Fibroblast of lung (primary cell): ENCODE data around the gene DLX2. TPM values are rescaled to one million over a fixed set of nuclear protein-coding genes. Genes with fewer than 3 reads are reported as not detected.

Experiments used
- DNase-seq, 2 donors: peaks; one replicate each; pipeline versions ENCODE4 v3.0.0 to v3.0.0-alpha.2; 2010; ENCODE audit warnings: low read depth in 2 of 2
- H2AFZ ChIP-seq: 2 replicates; pipeline ENCODE4 v1.5.1; 2012; ENCODE audit warnings: low read length, control low read depth, inconsistent platforms
- H3K27ac ChIP-seq: 2 replicates; pipeline ENCODE4 v1.5.1; 2011; ENCODE audit warnings: low read length, control low read depth; ENCODE audit not compliant: insufficient read depth
- H3K27me3 ChIP-seq: 2 replicates; pipeline ENCODE4 v1.5.1; 2011; ENCODE audit warnings: mild to moderate bottlenecking, low read length; ENCODE audit not compliant: control insufficient read depth, insufficient read depth
- H3K36me3 ChIP-seq: 2 replicates; pipeline ENCODE4 v1.5.1; 2011; ENCODE audit warnings: low read length; ENCODE audit not compliant: control insufficient read depth, insufficient read depth
- H3K4me1 ChIP-seq: 2 replicates; pipeline ENCODE4 v1.5.1; 2011; ENCODE audit warnings: low read length; ENCODE audit not compliant: control insufficient read depth, insufficient read depth; ENCODE audit errors: extremely low read depth
- H3K4me2 ChIP-seq: 2 replicates; pipeline ENCODE4 v1.5.1; 2011; ENCODE audit warnings: low read length, control low read depth; ENCODE audit not compliant: insufficient read depth; ENCODE audit errors: extremely low read depth
- H3K4me3 ChIP-seq, 4 experiments: fragments of 200-600 bp in 1 of 4; sonication (generic) in 1 of 4; replicated peaks in 1 of 4; 2 replicates each; pipeline ENCODE4 v1.5.1; 2011 to 2016; ENCODE audit warnings: low read length in 4 of 4, low read depth in 3 of 4, mild to moderate bottlenecking in 3 of 4, control low read depth in 2 of 4, inconsistent platforms in 1 of 4, mixed read lengths in 1 of 4; ENCODE audit not compliant: insufficient read depth in 1 of 4; ENCODE audit errors: control extremely low read depth in 1 of 4
- H3K79me2 ChIP-seq: 2 replicates; pipeline ENCODE4 v1.5.1; 2012; ENCODE audit warnings: mild to moderate bottlenecking, low read length, inconsistent platforms; ENCODE audit not compliant: control insufficient read depth, insufficient read depth
- H3K9ac ChIP-seq: 2 replicates; pipeline ENCODE4 v1.5.1; 2011; ENCODE audit warnings: mild to moderate bottlenecking, low read length, control low read depth; ENCODE audit not compliant: insufficient read depth
- H3K9me3 ChIP-seq: 2 replicates; pipeline ENCODE4 v1.5.1; 2012; ENCODE audit warnings: low read depth, low read length; ENCODE audit not compliant: control insufficient read depth, insufficient read depth
- H4K20me1 ChIP-seq: 2 replicates; pipeline ENCODE4 v1.5.1; 2011; ENCODE audit warnings: low read length; ENCODE audit not compliant: control insufficient read depth, insufficient read depth; ENCODE audit errors: extremely low read depth
- CTCF ChIP-seq, 2 donors: IDR thresholded peaks in 1 of 2; conservative IDR thresholded peaks in 1 of 2; 1 replicate in 1 of 2; 2 replicates in 1 of 2; pipeline ENCODE4 v1.5.1; 2011 to 2012; ENCODE audit warnings: low read length in 2 of 2, control low read depth in 1 of 2, inconsistent platforms in 1 of 2, low read depth in 1 of 2, mild to moderate bottlenecking in 1 of 2
- EZH2 ChIP-seq: IDR thresholded peaks from 2 replicates; pipeline ENCODE4 v1.5.1; 2012; ENCODE audit warnings: low read length, control low read depth, mild to moderate bottlenecking; ENCODE audit errors: missing control alignments
- polyA plus RNA-seq, 2 donors: library from polyadenylated mRNA; depleted of rRNA in 1 of 2; stranded (reverse) in 1 of 2; unstranded in 1 of 2; fragments of >200 nt; gene quantifications; 2 replicates each; pipeline ENCODE4 v1.2.1, GENCODE V29; 2011 to 2012; ENCODE audit warnings: missing spikeins in 1 of 2
- total RNA-seq: library from RNA; depleted of rRNA; stranded (reverse); fragments of >200 nt; gene quantifications from 2 replicates; pipeline ENCODE4 v1.2.1, GENCODE V29; 2014

Gene DLX2
- total and polyA plus RNA-seq, 2 donors (not counting 1 experiment from before 2014, with no cell fraction given), result not detected

- H3K27me3 ChIP-seq, result peaks cover 86% of the 10 kb centered on the region
- no peak for DNase-seq
- no peak overlapping the region for H3K9ac ChIP-seq
- H3K27ac ChIP-seq, result no peak overlapping the region
- H2AFZ ChIP-seq, result no peak overlapping the region
- H3K36me3 ChIP-seq, result no peaks in the 10 kb centered on the region
- no peaks in the 10 kb centered on the region for H3K79me2 ChIP-seq
- no peaks in the 10 kb centered on the region for H3K9me3 ChIP-seq
- no peak overlapping the region for H3K4me3 ChIP-seq
- TF ChIP-seq CTCF (conservative IDR thresholded peaks at IDR 0.05 in 1 of 2, IDR thresholded peaks at IDR 0.05 in 1 of 2; ENCODE audit: low read depth in 1 of 2, low read length in 2 of 2) (no peak), EZH2 (peak; percentile 97)
- peaks cover 6% of the 10 kb centered on the region for H3K4me1 ChIP-seq
- no peaks in the 10 kb centered on the region for H4K20me1 ChIP-seq
- no peak overlapping the region for H3K4me2 ChIP-seq
Observed at GRCh38 chr2:172087780-172088244, 14.9 kb downstream of the DLX2 start.

DNA sequence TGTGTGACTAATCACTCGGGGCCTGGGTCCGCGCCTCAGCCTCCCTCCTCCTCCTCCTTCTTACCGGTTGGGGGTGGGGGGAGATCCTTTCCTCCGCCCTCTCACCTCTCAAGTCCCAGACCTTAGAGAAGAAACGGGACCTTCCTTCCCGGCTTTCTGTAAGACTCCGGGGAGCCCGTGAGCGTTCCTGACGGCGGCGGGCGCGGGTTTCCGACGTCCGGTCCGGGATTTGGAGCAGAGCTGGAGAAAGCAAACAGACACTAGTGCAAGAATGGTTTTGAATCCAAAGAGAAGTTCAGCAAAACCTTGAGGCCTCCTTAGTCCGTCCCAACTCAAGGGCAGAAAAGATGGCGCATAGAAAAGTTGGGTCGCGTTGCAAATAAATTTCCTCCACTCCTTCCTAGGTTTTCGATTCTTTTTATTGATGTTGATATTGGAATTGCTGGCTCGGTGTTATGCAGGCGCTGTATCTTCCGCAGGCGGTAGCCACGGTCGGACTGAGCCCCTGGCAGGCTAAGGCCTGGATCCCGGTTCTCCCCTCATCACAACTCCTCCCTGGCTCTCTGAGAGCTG, 15.4 kb downstream of the DLX2 start:
- Histone ChIP-seq H3K27me3 (peaks cover 86% of the 10 kb centered on the region), H3K4me2 (no peak overlapping the region), H3K36me3 (no peaks in the 10 kb centered on the region), H3K9ac (no peak overlapping the region), H3K4me1 (peaks cover 6% of the 10 kb centered on the region), H2AFZ (no peak overlapping the region), H3K27ac (no peak overlapping the region), H3K79me2 (no peaks in the 10 kb centered on the region), H4K20me1 (no peaks in the 10 kb centered on the region), H3K9me3 (no peaks in the 10 kb centered on the region), H3K4me3 (no peak overlapping the region)
- DNase-seq, result no peak
- TF ChIP-seq CTCF (conservative IDR thresholded peaks at IDR 0.05 in 1 of 2, IDR thresholded peaks at IDR 0.05 in 1 of 2; ENCODE audit: low read depth in 1 of 2, low read length in 2 of 2), result no peak
- TF ChIP-seq EZH2, result no peak

DNA sequence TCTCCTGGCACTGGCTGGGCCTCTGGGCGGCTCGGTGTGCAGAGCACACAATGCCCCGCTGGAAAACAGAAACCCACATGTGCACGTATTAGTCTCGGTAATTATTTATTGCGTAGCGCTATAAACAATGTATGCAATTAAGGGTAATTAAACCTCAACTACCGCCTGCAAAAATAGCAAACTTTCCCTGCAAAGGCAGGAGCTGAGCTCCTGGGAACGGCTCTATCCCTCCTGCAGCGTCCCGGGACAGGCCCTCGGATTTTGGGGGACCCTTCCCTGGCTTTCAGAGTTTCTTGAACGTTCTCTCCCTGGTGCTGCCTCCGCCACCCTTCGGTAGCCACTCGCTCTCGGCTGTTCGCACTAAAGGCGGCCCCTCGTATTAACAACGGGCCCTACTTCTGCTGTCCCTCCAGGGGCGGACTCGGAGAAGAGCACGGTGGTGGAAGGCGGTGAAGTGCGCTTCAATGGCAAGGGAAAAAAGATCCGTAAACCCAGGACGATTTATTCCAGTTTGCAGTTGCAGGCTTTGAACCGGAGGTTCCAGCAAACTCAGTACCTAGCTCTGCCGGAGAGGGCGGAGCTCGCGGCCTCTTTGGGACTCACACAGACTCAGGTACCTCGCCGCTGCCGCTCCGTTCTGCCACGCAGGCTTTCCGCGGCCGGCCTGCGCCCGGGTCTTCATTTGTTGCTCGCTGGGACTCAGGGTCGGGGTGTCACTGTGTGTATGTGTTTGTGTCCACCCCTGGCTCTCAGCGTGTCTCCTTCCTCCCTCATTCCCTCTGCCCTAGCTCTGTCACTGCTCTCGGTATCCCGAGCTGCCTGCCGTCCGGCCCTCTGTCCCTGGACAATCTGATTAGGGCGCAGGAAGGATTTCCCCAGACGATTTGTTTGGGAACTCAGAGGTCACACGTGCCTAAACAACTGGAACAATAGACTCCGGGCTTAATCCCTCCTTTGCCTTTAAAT, 16.2 kb downstream of the DLX2 start:
- no peaks in the 10 kb centered on the region for H3K9me3 ChIP-seq
- H4K20me1 ChIP-seq, result no peaks in the 10 kb centered on the region
- DNase-seq, result no peak
- no peak overlapping the region for H2AFZ ChIP-seq
- H3K4me1 ChIP-seq, result peaks cover 6% of the 10 kb centered on the region
- peak overlapping the region; percentile 81 for H3K4me2 ChIP-seq
- peaks cover 86% of the 10 kb centered on the region for H3K27me3 ChIP-seq
- no peak overlapping the region for H3K9ac ChIP-seq
- no peaks in the 10 kb centered on the region for H3K36me3 ChIP-seq
- H3K79me2 ChIP-seq, result no peaks in the 10 kb centered on the region
- peak; percentile 60 for TF ChIP-seq EZH2
- no peak for TF ChIP-seq CTCF (conservative IDR thresholded peaks at IDR 0.05 in 1 of 2, IDR thresholded peaks at IDR 0.05 in 1 of 2; ENCODE audit: low read depth in 1 of 2, low read length in 2 of 2)
- H3K4me3 ChIP-seq, result peak overlapping the region in 1 of 4 experiments; percentile 64
- H3K27ac ChIP-seq, result no peak overlapping the region
